ENCODE results near the gene PKD1L1. TPM values are rescaled to one million over a fixed set of nuclear protein-coding genes. Genes with fewer than 3 reads are reported as not detected.

PKD1L1 gene
- polyA plus RNA-seq, 1 of the 3 experiments (the other 2 are of a cell fraction) = 0.10 TPM

GRCh38 chr7:47901542-47901941 lies 46.7 kb downstream of the PKD1L1 start:
- Histone ChIP-seq H3K4me1 (ENCODE audit: control insufficient read depth in 1 of 2, insufficient read depth in 2 of 2, low read depth in 1 of 2, low read length in 1 of 2) (no peaks in the 10 kb centered on the region), H3K4me3 (ENCODE audit: low read depth in 2 of 2, low read length in 1 of 2) (no peak overlapping the region), H3K27ac (ENCODE audit: low read depth in 2 of 2, low read length in 1 of 2) (no peak overlapping the region), H3K9ac (no peak overlapping the region), H3K9me2 (no peaks in the 10 kb centered on the region), H3F3A (replicated peaks; ENCODE audit: insufficient read depth) (no peaks in the 10 kb centered on the region), H2AFZ (ENCODE audit: low read depth) (no peak overlapping the region), H4K20me1 (ENCODE audit: insufficient read depth) (no peaks in the 10 kb centered on the region), H3K4me2 (no peak overlapping the region), H3K9me3 (no peaks in the 10 kb centered on the region), H3K79me2 (ENCODE audit: insufficient read depth) (no peaks in the 10 kb centered on the region), H3K27me3 (ENCODE audit: insufficient read depth) (peaks cover 19% of the 10 kb centered on the region; the same call in 1 of the 2 replicates), H3K36me3 (replicated peaks in 1 of 2; ENCODE audit: control insufficient read depth in 1 of 2, insufficient read depth in 2 of 2, low read length in 1 of 2) (no peaks in the 10 kb centered on the region)
- CTCF ChIA-PET = no interaction called here
- TF ChIP-seq JUND (IDR thresholded peaks at IDR 0.05) = no peak
- POLR2A ChIA-PET = no interaction called here
- no peak for DNase-seq
- WGBS (ENCODE audit: low lambda C conversion rate) = 88% methylated on average over 10 of the region's 11 CpGs

- H4K20me1 ChIP-seq (ENCODE audit: insufficient read depth) = no peaks in the 10 kb centered on the region
- TF ChIP-seq ELF1 (IDR thresholded peaks at IDR 0.05) = no peak
- TF ChIP-seq, protein P1, sequence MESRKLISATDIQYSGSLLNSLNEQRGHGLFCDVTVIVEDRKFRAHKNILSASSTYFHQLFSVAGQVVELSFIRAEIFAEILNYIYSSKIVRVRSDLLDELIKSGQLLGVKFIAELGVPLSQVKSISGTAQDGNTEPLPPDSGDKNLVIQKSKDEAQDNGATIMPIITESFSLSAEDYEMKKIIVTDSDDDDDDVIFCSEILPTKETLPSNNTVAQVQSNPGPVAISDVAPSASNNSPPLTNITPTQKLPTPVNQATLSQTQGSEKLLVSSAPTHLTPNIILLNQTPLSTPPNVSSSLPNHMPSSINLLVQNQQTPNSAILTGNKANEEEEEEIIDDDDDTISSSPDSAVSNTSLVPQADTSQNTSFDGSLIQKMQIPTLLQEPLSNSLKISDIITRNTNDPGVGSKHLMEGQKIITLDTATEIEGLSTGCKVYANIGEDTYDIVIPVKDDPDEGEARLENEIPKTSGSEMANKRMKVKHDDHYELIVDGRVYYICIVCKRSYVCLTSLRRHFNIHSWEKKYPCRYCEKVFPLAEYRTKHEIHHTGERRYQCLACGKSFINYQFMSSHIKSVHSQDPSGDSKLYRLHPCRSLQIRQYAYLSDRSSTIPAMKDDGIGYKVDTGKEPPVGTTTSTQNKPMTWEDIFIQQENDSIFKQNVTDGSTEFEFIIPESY (IDR thresholded peaks at IDR 0.05; ENCODE audit: borderline replicate concordance, low read depth) = no peak
- TF ChIP-seq YY1 (IDR thresholded peaks at IDR 0.05; ENCODE audit: low read depth) = no peak
- no peak for TF ChIP-seq REST (IDR thresholded peaks at IDR 0.05; ENCODE audit: low read depth, low read length)
- no peak for TF ChIP-seq TEAD4 (IDR thresholded peaks at IDR 0.05; ENCODE audit: borderline replicate concordance, insufficient read depth)
- no peak for TF ChIP-seq POLR2AphosphoS5 (IDR thresholded peaks at IDR 0.05; ENCODE audit: low read depth, low read length)
- TF ChIP-seq USF2 (IDR thresholded peaks at IDR 0.05; ENCODE audit: borderline replicate concordance, low read depth, low read length) = no peak
- TF ChIP-seq SIN3A (IDR thresholded peaks at IDR 0.05; ENCODE audit: borderline replicate concordance, low read depth, low read length) = no peak
- TF ChIP-seq RXRA (IDR thresholded peaks at IDR 0.05; ENCODE audit: borderline replicate concordance, low read depth) = no peak
- TF ChIP-seq RAD21 (IDR thresholded peaks at IDR 0.05; ENCODE audit: low read length) = no peak
- TF ChIP-seq, protein P2, sequence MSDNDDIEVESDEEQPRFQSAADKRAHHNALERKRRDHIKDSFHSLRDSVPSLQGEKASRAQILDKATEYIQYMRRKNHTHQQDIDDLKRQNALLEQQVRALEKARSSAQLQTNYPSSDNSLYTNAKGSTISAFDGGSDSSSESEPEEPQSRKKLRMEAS (IDR thresholded peaks at IDR 0.05; ENCODE audit: low read depth) = no peak
- TF ChIP-seq, protein P3, sequence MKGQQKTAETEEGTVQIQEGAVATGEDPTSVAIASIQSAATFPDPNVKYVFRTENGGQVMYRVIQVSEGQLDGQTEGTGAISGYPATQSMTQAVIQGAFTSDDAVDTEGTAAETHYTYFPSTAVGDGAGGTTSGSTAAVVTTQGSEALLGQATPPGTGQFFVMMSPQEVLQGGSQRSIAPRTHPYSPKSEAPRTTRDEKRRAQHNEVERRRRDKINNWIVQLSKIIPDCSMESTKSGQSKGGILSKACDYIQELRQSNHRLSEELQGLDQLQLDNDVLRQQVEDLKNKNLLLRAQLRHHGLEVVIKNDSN (IDR thresholded peaks at IDR 0.05; ENCODE audit: borderline replicate concordance, low read depth) = no peak
- no peak for TF ChIP-seq SMC3 (IDR thresholded peaks at IDR 0.05; ENCODE audit: low read depth, low read length)
- no peak for TF ChIP-seq RFX5 (IDR thresholded peaks at IDR 0.05; ENCODE audit: low read length)
- TF ChIP-seq MEF2A (IDR thresholded peaks at IDR 0.05; ENCODE audit: borderline replicate concordance, low read depth) = no peak
- no peak for TF ChIP-seq NFIC (IDR thresholded peaks at IDR 0.05; ENCODE audit: borderline replicate concordance)
- TF ChIP-seq FOSL2 (IDR thresholded peaks at IDR 0.05; ENCODE audit: borderline replicate concordance, low read depth) = no peak
- no peak for TF ChIP-seq FOXJ3 (CRISPR knock-in tag; IDR thresholded peaks at IDR 0.05)
- no peaks in the 10 kb centered on the region for H3K36me3 ChIP-seq (replicated peaks in 1 of 2; ENCODE audit: control insufficient read depth in 1 of 2, insufficient read depth in 2 of 2, low read length in 1 of 2)
- H3K27ac ChIP-seq (ENCODE audit: low read depth in 2 of 2, low read length in 1 of 2) = no peak overlapping the region
- DNase-seq = no peak
- H3K9me3 ChIP-seq = no peaks in the 10 kb centered on the region
- H2AFZ ChIP-seq (ENCODE audit: low read depth) = no peak overlapping the region
- no peak overlapping the region for H3K9ac ChIP-seq
- no peaks in the 10 kb centered on the region for H3K9me2 ChIP-seq
- ChIA-PET POLR2A (no interaction called here), CTCF (interaction anchor here (1.6 kb wide), 1 partner anchor 19 kb away, joined by 6 read pairs; no protein-coding TSS in a partner anchor)
- peaks cover 21% of the 10 kb centered on the region; the same call in 1 of the 2 replicates for H3K27me3 ChIP-seq (ENCODE audit: insufficient read depth)
- H3F3A ChIP-seq (replicated peaks; ENCODE audit: insufficient read depth) = no peaks in the 10 kb centered on the region
- H3K4me2 ChIP-seq = no peak overlapping the region
- H3K79me2 ChIP-seq (ENCODE audit: insufficient read depth) = no peaks in the 10 kb centered on the region
- 63% methylated on average over 4 of the region's 4 CpGs for WGBS (ENCODE audit: low lambda C conversion rate)
- H3K4me3 ChIP-seq (ENCODE audit: low read depth in 2 of 2, low read length in 1 of 2) = no peak overlapping the region
- no peaks in the 10 kb centered on the region for H3K4me1 ChIP-seq (ENCODE audit: control insufficient read depth in 1 of 2, insufficient read depth in 2 of 2, low read depth in 1 of 2, low read length in 1 of 2)
Observed at GRCh38 chr7:47897831-47898230, 50.4 kb downstream of the PKD1L1 start.

Data from SK-N-SH (cell line).